ENCODE measurements around the gene AGTPBP1. TPM values are rescaled to one million over a fixed set of nuclear protein-coding genes. Genes with fewer than 3 reads are reported as not detected.

AGTPBP1 gene
- total and polyA plus RNA-seq, 2 of the 8 experiments (the other 6 are each of a cell fraction or from before 2014, with no cell fraction given) = 13.4 to 65.2 TPM

- H3K27me3 ChIP-seq (replicated peaks in 1 of 4; ENCODE audit: control insufficient read depth in 3 of 4, extremely low read depth in 1 of 4, insufficient read depth in 3 of 4, low read length in 3 of 4) = no peaks in the 10 kb centered on the region
- no peak overlapping the region for H3K56ac ChIP-seq (replicated peaks; ENCODE audit: insufficient read length, low read depth, low read length)
- H2AK5ac ChIP-seq (ENCODE audit: low read depth, low read length) = no peak overlapping the region
- H3K14ac ChIP-seq (ENCODE audit: insufficient read length) = no peak overlapping the region
- H2BK12ac ChIP-seq (ENCODE audit: low read depth, low read length) = no peak overlapping the region
- peaks cover 3% of the 10 kb centered on the region; the same call in 1 of the 2 replicates for H3K79me1 ChIP-seq (ENCODE audit: low read depth, low read length)
- peak overlapping the region; percentile 6 for H4K5ac ChIP-seq (ENCODE audit: insufficient read length, low read depth, low read length)
- H3K4me2 ChIP-seq (ENCODE audit: insufficient read depth in 1 of 2, low read depth in 2 of 2, low read length in 2 of 2) = peak overlapping the region; percentile 45 to 78
- DNase-seq (ENCODE audit: low read depth in 1 of 2, low spot score in 2 of 2) = no peak
- peaks cover 5% of the 10 kb centered on the region; the same call in 1 of the 2 replicates for H3K23me2 ChIP-seq (ENCODE audit: low read depth, low read length)
- H3K9me3 ChIP-seq (ENCODE audit: insufficient read depth in 2 of 2, low read depth in 1 of 2, low read length in 1 of 2) = no peaks in the 10 kb centered on the region
- POLR2A ChIA-PET (ENCODE audit: partially characterized antibody) = interaction anchor here (1.2 kb wide), 1 partner anchor 20 kb away, joined by 4 read pairs; no protein-coding TSS in a partner anchor
- no peak overlapping the region for H4K91ac ChIP-seq (replicated peaks; ENCODE audit: insufficient read length, low read length)
- H3K4ac ChIP-seq (replicated peaks; ENCODE audit: insufficient read length, low read depth, low read length) = no peak overlapping the region
- H3K4me1 ChIP-seq (replicated peaks in 1 of 4; ENCODE audit: control insufficient read depth in 3 of 4, insufficient read depth in 4 of 4, low read length in 3 of 4) = peaks cover 0 to 14% (median 6%) of the 10 kb centered on the region in 4 experiments
- no peak overlapping the region for H3K9ac ChIP-seq (replicated peaks in 1 of 4; ENCODE audit: extremely low read depth in 1 of 4, low read depth in 3 of 4, low read length in 3 of 4)
- no peak overlapping the region for H4K8ac ChIP-seq (ENCODE audit: extremely low read depth, insufficient read depth, low read length)
- H2BK15ac ChIP-seq (ENCODE audit: low read length) = no peak overlapping the region
- H2AFZ ChIP-seq (ENCODE audit: low read length) = peak overlapping the region; percentile 86; the same call in 1 of the 2 replicates
- CTCF ChIA-PET (ENCODE audit: partially characterized antibody) = interaction anchor here (0.6 to 1.6 kb wide), 2 partner anchors 45 to 236 kb away, joined by 3 to 4 read pairs; no protein-coding TSS in a partner anchor
- H3K4me3 ChIP-seq (ENCODE audit: extremely low read depth in 1 of 4, insufficient read depth in 2 of 4, low read depth in 3 of 4, low read length in 4 of 4) = peak overlapping the region in 2 of 4 experiments; percentile 9 to 69; a peak in 3 of 8 replicates
- no peak for FAIRE-seq
- no peak overlapping the region for H3K27ac ChIP-seq (ENCODE audit: low read depth, low read length)
- 49% methylated on average over 14 of the region's 14 CpGs; no CpG with 5 or more reads in 1 of the 2 experiments for WGBS, 2 experiments (ENCODE audit: extremely low coverage in 1 of 2, insufficient coverage in 1 of 2, insufficient read length in 1 of 2, insufficient replicate concordance in 2 of 2, low coverage in 1 of 2, low lambda C conversion rate in 2 of 2, missing lambda C conversion rate in 1 of 2)
- peaks cover 1 to 7% of the 10 kb centered on the region in 2 experiments for H4K20me1 ChIP-seq (replicated peaks in 1 of 2; ENCODE audit: control insufficient read depth in 1 of 2, insufficient read depth in 2 of 2, low read length in 2 of 2)
- no peak overlapping the region for H2BK120ac ChIP-seq (replicated peaks; ENCODE audit: low read depth, low read length)
- H2BK5ac ChIP-seq (ENCODE audit: low read depth, low read length) = no peak overlapping the region
- H3K79me2 ChIP-seq (ENCODE audit: control insufficient read depth in 1 of 2, insufficient read depth in 2 of 2, low read length in 2 of 2) = peaks cover 5 to 26% of the 10 kb centered on the region in 2 experiments
- no peak overlapping the region for H3K23ac ChIP-seq (ENCODE audit: insufficient read length)
- no peaks in the 10 kb centered on the region for H3K36me3 ChIP-seq (ENCODE audit: control insufficient read depth in 2 of 4, insufficient read depth in 4 of 4, low read length in 3 of 4)
- no peak overlapping the region for H2BK20ac ChIP-seq (ENCODE audit: low read length)
- no peak overlapping the region for H3K18ac ChIP-seq (ENCODE audit: extremely low read depth, low read length)
- TF ChIP-seq RNF2 (IDR thresholded peaks at IDR 0.05; ENCODE audit: borderline replicate concordance, low read depth, low read length, missing control alignments, poor library complexity, severe bottlenecking) (no peak), SP2 (IDR thresholded peaks at IDR 0.05; ENCODE audit: low read length) (no peak), SAP30 (IDR thresholded peaks at IDR 0.05; ENCODE audit: insufficient read depth, insufficient replicate concordance, low read length) (no peak), CTBP2 (IDR thresholded peaks at IDR 0.05; ENCODE audit: borderline replicate concordance, insufficient read depth, insufficient read length, low read length) (no peak), CHD2 (IDR thresholded peaks at IDR 0.05; ENCODE audit: low read length) (no peak), BACH1 (IDR thresholded peaks at IDR 0.05; ENCODE audit: low read length) (no peak)
- TF ChIP-seq, protein P1, sequence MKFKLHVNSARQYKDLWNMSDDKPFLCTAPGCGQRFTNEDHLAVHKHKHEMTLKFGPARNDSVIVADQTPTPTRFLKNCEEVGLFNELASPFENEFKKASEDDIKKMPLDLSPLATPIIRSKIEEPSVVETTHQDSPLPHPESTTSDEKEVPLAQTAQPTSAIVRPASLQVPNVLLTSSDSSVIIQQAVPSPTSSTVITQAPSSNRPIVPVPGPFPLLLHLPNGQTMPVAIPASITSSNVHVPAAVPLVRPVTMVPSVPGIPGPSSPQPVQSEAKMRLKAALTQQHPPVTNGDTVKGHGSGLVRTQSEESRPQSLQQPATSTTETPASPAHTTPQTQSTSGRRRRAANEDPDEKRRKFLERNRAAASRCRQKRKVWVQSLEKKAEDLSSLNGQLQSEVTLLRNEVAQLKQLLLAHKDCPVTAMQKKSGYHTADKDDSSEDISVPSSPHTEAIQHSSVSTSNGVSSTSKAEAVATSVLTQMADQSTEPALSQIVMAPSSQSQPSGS (IDR thresholded peaks at IDR 0.05; ENCODE audit: low read length) = no peak
- TF ChIP-seq, protein P2, sequence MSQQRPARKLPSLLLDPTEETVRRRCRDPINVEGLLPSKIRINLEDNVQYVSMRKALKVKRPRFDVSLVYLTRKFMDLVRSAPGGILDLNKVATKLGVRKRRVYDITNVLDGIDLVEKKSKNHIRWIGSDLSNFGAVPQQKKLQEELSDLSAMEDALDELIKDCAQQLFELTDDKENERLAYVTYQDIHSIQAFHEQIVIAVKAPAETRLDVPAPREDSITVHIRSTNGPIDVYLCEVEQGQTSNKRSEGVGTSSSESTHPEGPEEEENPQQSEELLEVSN (IDR thresholded peaks at IDR 0.05) = no peak
Observed at GRCh38 chr9:85743275-85744128, 1.7 kb upstream of the AGTPBP1 start.

Measured in H1 (cell line).